ENCODE measurements around the gene BEST4. TPM values are rescaled to one million over a fixed set of nuclear protein-coding genes. Genes with fewer than 3 reads are reported as not detected.
"Not testable (repeated sequence)": the region's sequence is repeated elsewhere in the genome, so short reads cannot be mapped to it uniquely, and the experiment has no call there.

The BEST4 gene
- total and polyA plus RNA-seq, 9 donors, result 0.25 to 1.7 (median 0.63) TPM

GRCh38 chr1:44740179-44740617 lies 47.8 kb downstream of the BEST4 start:
- 1 to 5% (median 4%) methylated on average over 14 of the region's 14 CpGs for WGBS, 3 donors
- no peaks in the 10 kb centered on the region for H3K27me3 ChIP-seq
- DNase-seq, result no peak
- no peaks in the 10 kb centered on the region for H3K36me3 ChIP-seq
- no peaks in the 10 kb centered on the region for H3K9me3 ChIP-seq
- no peak overlapping the region for H3K27ac ChIP-seq
- TF ChIP-seq EP300 (IDR thresholded peaks at IDR 0.05) (no peak), CTCF (IDR thresholded peaks at IDR 0.05) (no peak), POLR2A (IDR thresholded peaks at IDR 0.05) (no peak)
- intact Hi-C loops (cut with DNase I), result no loop called here
- peak overlapping the region; percentile 43 for H3K4me3 ChIP-seq
- H3K4me1 ChIP-seq (ENCODE audit: insufficient read depth), result peaks cover 4% of the 10 kb centered on the region

- intact Hi-C loops (cut with DNase I), result loop anchor here in 1 of 4 donors (10.0 kb wide), 1 partner anchor 45 kb away; the partner anchor contains the start of gene BEST4
- TF ChIP-seq CTCF (IDR thresholded peaks at IDR 0.05), result peak in 1 of 3 donors; percentile 14
- TF ChIP-seq POLR2A (IDR thresholded peaks at IDR 0.05), result peak; percentile 80
- TF ChIP-seq EP300 (IDR thresholded peaks at IDR 0.05), result peak; percentile 52
- 0% methylated on average over 57 of the region's 57 CpGs for WGBS, 3 donors
Observed at GRCh38 chr1:44739307-44740178, 48.4 kb downstream of the BEST4 start, which contains the start of gene KIF2C. Gene KIF2C, plus strand, starts transcription at chr1:44739837. Its CDS starts 96 bp downstream, at chr1:44739933.

GRCh38 chr1:44738953-44739306 lies 49.0 kb downstream of the BEST4 start:
- H3K4me3 ChIP-seq, result peak overlapping the region; percentile 43
- H3K36me3 ChIP-seq; H3K27me3 ChIP-seq; H3K9me3 ChIP-seq; H3K4me1 ChIP-seq (ENCODE audit: insufficient read depth); DNase-seq: not testable (repeated sequence)
- peak overlapping the region; percentile 15 to 82 for H3K27ac ChIP-seq
- WGBS, 3 donors, result 65 to 85% (median 83%) methylated on average over 1 of the region's 1 CpG
- intact Hi-C loops (cut with DNase I), result loop anchor here in 1 of 4 donors (10.0 kb wide), 1 partner anchor 46 kb away; the partner anchor contains the start of gene BEST4

More at GRCh38 chr1:44739307-44740178, 48.4 kb downstream of the BEST4 start, which contains the start of gene KIF2C:
- DNase-seq, result peak; percentile 96 to 98 (median 97)
- no peaks in the 10 kb centered on the region for H3K36me3 ChIP-seq
- no peaks in the 10 kb centered on the region for H3K27me3 ChIP-seq
- peak within 1 kb of the TSS; percentile 43 for H3K4me3 ChIP-seq
- no peaks in the 10 kb centered on the region for H3K9me3 ChIP-seq
- H3K4me1 ChIP-seq (ENCODE audit: insufficient read depth), result peaks cover 4% of the 10 kb centered on the region
- peak within 1 kb of the TSS; percentile 15 to 82 for H3K27ac ChIP-seq

- Histone ChIP-seq H3K27me3 (no peaks in the 10 kb centered on the region), H3K4me1 (ENCODE audit: insufficient read depth) (peaks cover 4% of the 10 kb centered on the region), H3K27ac (no peak overlapping the region), H3K36me3 (no peaks in the 10 kb centered on the region), H3K4me3 (no peak overlapping the region), H3K9me3 (no peaks in the 10 kb centered on the region)
- 96 to 100% (median 97%) methylated on average over 1 of the region's 1 CpG for WGBS, 3 donors
- no peak for DNase-seq
- intact Hi-C loops (cut with DNase I), result loop anchor here in 1 of 4 donors (10.0 kb wide), 1 partner anchor 49 kb away; the partner anchor contains the start of gene BEST4
- TF ChIP-seq CTCF (IDR thresholded peaks at IDR 0.05) (no peak), POLR2A (IDR thresholded peaks at IDR 0.05) (no peak), EP300 (IDR thresholded peaks at IDR 0.05) (no peak)
Observed at GRCh38 chr1:44735992-44736391, 52.0 kb downstream of the BEST4 start.
